H9 (cell line): ENCODE data around the gene CEACAM18. TPM values are rescaled to one million over a fixed set of nuclear protein-coding genes. Genes with fewer than 3 reads are reported as not detected.

ENCODE experiments used
- DNase-seq: peaks from one replicate; pipeline ENCODE4 v3.0.0-alpha.2; 2017
- H2AFZ ChIP-seq: one replicate; pipeline ENCODE4 v1.6.1; 2013; ENCODE audit warnings: mild to moderate bottlenecking, low read length, control low read depth, moderate library complexity
- H2AK5ac ChIP-seq: 2 replicates; pipeline ENCODE4 v1.6.1; 2013; ENCODE audit warnings: low read length, control low read depth, mixed read lengths; ENCODE audit not compliant: insufficient read length
- H2BK120ac ChIP-seq: one replicate; pipeline ENCODE4 v1.6.1; 2013; ENCODE audit warnings: low read depth, mild to moderate bottlenecking, low read length, control low read depth, inconsistent platforms; ENCODE audit not compliant: poor library complexity, severe bottlenecking
- H2BK12ac ChIP-seq: 2 replicates; pipeline ENCODE4 v1.6.1; 2013; ENCODE audit warnings: low read length, control low read depth, mixed read lengths, low read depth; ENCODE audit not compliant: insufficient read length
- H2BK15ac ChIP-seq: 2 replicates; pipeline ENCODE4 v1.6.1; 2013; ENCODE audit warnings: low read depth, low read length, control low read depth
- H2BK20ac ChIP-seq: one replicate; pipeline ENCODE4 v1.6.1; 2013; ENCODE audit warnings: low read depth, mild to moderate bottlenecking, low read length, control low read depth, inconsistent platforms; ENCODE audit not compliant: poor library complexity, severe bottlenecking
- H2BK5ac ChIP-seq: 2 replicates; pipeline ENCODE4 v1.6.1; 2013; ENCODE audit warnings: low read length, control low read depth, mixed read lengths; ENCODE audit not compliant: insufficient read length
- H3K14ac ChIP-seq: 2 replicates; pipeline ENCODE4 v1.6.1; 2013; ENCODE audit warnings: low read length, control low read depth; ENCODE audit not compliant: insufficient read depth
- H3K18ac ChIP-seq: 2 replicates; pipeline ENCODE4 v1.6.1; 2013; ENCODE audit warnings: low read depth, mild to moderate bottlenecking, mixed read lengths, low read length, control low read depth; ENCODE audit not compliant: insufficient read length
- H3K23ac ChIP-seq: 2 replicates; pipeline ENCODE4 v1.6.1; 2013; ENCODE audit warnings: low read length, control low read depth, mixed read lengths, low read depth; ENCODE audit not compliant: insufficient read length
- H3K23me2 ChIP-seq: 2 replicates; pipeline ENCODE4 v1.6.1; 2013; ENCODE audit warnings: low read depth, mild to moderate bottlenecking, mixed read lengths, low read length, control low read depth; ENCODE audit not compliant: insufficient read length, poor library complexity, severe bottlenecking
- H3K27ac ChIP-seq: 2 replicates; pipeline ENCODE4 v1.5.1; 2013; ENCODE audit warnings: low read length, control low read depth, mixed read lengths, low read depth; ENCODE audit not compliant: insufficient read length
- H3K27me3 ChIP-seq: 2 replicates; pipeline ENCODE4 v1.6.1; 2013; ENCODE audit warnings: low read length, control low read depth, inconsistent platforms; ENCODE audit not compliant: insufficient read depth
- H3K4ac ChIP-seq: 2 replicates; pipeline ENCODE4 v1.6.1; 2013; ENCODE audit warnings: low read depth, mild to moderate bottlenecking, control low read depth, inconsistent platforms, low read length, moderate library complexity
- H3K4me1 ChIP-seq: 2 replicates; pipeline ENCODE4 v1.6.1; 2013; ENCODE audit warnings: low read length, control low read depth, inconsistent platforms; ENCODE audit not compliant: insufficient read depth
- H3K4me2 ChIP-seq: 2 replicates; pipeline ENCODE4 v1.6.1; 2013; ENCODE audit warnings: low read length, control low read depth, mixed read lengths; ENCODE audit not compliant: insufficient read length, insufficient read depth
- H3K56ac ChIP-seq: 2 replicates; pipeline ENCODE4 v1.6.1; 2013; ENCODE audit warnings: low read depth, mild to moderate bottlenecking, mixed read lengths, low read length, control low read depth; ENCODE audit not compliant: insufficient read length
- H3K79me1 ChIP-seq: 2 replicates; pipeline ENCODE4 v1.6.1; 2013; ENCODE audit warnings: low read depth, mild to moderate bottlenecking, moderate library complexity, low read length, control low read depth, inconsistent platforms; ENCODE audit not compliant: insufficient read depth, poor library complexity, severe bottlenecking
- H3K79me2 ChIP-seq: 2 replicates; pipeline ENCODE4 v1.6.1; 2013; ENCODE audit warnings: low read length, control low read depth, inconsistent platforms; ENCODE audit not compliant: insufficient read depth
- H3K9ac ChIP-seq: 2 replicates; pipeline ENCODE4 v1.6.1; 2013; ENCODE audit warnings: low read length, control low read depth, mixed read lengths; ENCODE audit not compliant: insufficient read length; ENCODE audit errors: extremely low read depth
- H3K9me3 ChIP-seq: one replicate; pipeline ENCODE4 v1.6.1; 2013; ENCODE audit warnings: low read depth, low read length, inconsistent platforms; ENCODE audit not compliant: control insufficient read depth
- H3T11ph ChIP-seq: one replicate; pipeline ENCODE4 v1.6.1; 2013; ENCODE audit warnings: mild to moderate bottlenecking, low read length, control low read depth, inconsistent platforms
- H4K20me1 ChIP-seq: one replicate; pipeline ENCODE4 v1.6.1; 2013; ENCODE audit not compliant: control insufficient read depth, insufficient read length, insufficient read depth
- H4K5ac ChIP-seq: 2 replicates; pipeline ENCODE4 v1.6.1; 2013; ENCODE audit warnings: low read depth, mild to moderate bottlenecking, mixed read lengths, low read length, control low read depth; ENCODE audit not compliant: insufficient read length
- H4K8ac ChIP-seq: replicated peaks from 2 replicates; pipeline ENCODE4 v1.6.1; 2013; ENCODE audit warnings: low read length, control low read depth, mixed read lengths, low read depth; ENCODE audit not compliant: insufficient read length
- H4K91ac ChIP-seq: 2 replicates; pipeline ENCODE4 v1.6.1; 2013; ENCODE audit warnings: low read depth, mild to moderate bottlenecking, moderate library complexity, mixed read lengths, low read length, control low read depth; ENCODE audit not compliant: insufficient read length
- H3K27ac Mint-ChIP-seq, 3 experiments: 2 replicates in 2 of 3; 3 replicates in 1 of 3; pipeline ENCODE4 v1.8.0; 2020 to 2021; ENCODE audit warnings: mixed read lengths in 3 of 3, mild to moderate bottlenecking in 1 of 3, moderate library complexity in 1 of 3
- H3K27me3 Mint-ChIP-seq: 2 replicates; pipeline ENCODE4 v1.8.0; 2021; ENCODE audit warnings: low read depth, mild to moderate bottlenecking, moderate library complexity, mixed read lengths
- H3K36me3 Mint-ChIP-seq, 3 experiments: 2 replicates in 2 of 3; 3 replicates in 1 of 3; pipeline ENCODE4 v1.8.0; 2020 to 2021; ENCODE audit warnings: low read depth in 3 of 3, mixed read lengths in 3 of 3; ENCODE audit not compliant: insufficient read depth in 1 of 3
- H3K4me1 Mint-ChIP-seq, 2 experiments: 2 replicates each; pipeline ENCODE4 v1.8.0; 2020; ENCODE audit warnings: mixed read lengths in 2 of 2
- H3K4me3 Mint-ChIP-seq, 2 experiments: 2 replicates in 1 of 2; 3 replicates in 1 of 2; pipeline ENCODE4 v1.8.0; 2020 to 2021; ENCODE audit warnings: mild to moderate bottlenecking in 2 of 2, mixed read lengths in 2 of 2, moderate library complexity in 1 of 2
- H3K9me3 Mint-ChIP-seq, 2 experiments: 2 replicates in 1 of 2; 3 replicates in 1 of 2; pipeline ENCODE4 v1.8.0; 2020; ENCODE audit warnings: mild to moderate bottlenecking in 2 of 2, mixed read lengths in 2 of 2, moderate library complexity in 1 of 2
- WGBS: extraction: QIAGEN DNeasy Blood & Tissue Kit; methylation state at CpG from one replicate; pipeline ENCODE4 v1.1.7; 2013; ENCODE audit warnings: missing lambda C conversion rate, low lambda C conversion rate, mixed read lengths; ENCODE audit not compliant: insufficient read length; ENCODE audit errors: extremely low coverage; 5-methylcytosine and 5-hydroxymethylcytosine counted together
- total RNA-seq: library from RNA; stranded (reverse); gene quantifications from 2 replicates; pipeline ENCODE4 v1.2.1, GENCODE V29; 2021
- TF ChIP-seq, protein P1 (sequence below): fragments of 200-600 bp; sonication (generic); conservative IDR thresholded peaks from 3 replicates; pipeline ENCODE4 v1.8.0; 2021; ENCODE audit warnings: antibody characterized with exemption, mild to moderate bottlenecking

CEACAM18 gene
- total RNA-seq, 1 experiment from 2014 or later = not detected

DNA sequence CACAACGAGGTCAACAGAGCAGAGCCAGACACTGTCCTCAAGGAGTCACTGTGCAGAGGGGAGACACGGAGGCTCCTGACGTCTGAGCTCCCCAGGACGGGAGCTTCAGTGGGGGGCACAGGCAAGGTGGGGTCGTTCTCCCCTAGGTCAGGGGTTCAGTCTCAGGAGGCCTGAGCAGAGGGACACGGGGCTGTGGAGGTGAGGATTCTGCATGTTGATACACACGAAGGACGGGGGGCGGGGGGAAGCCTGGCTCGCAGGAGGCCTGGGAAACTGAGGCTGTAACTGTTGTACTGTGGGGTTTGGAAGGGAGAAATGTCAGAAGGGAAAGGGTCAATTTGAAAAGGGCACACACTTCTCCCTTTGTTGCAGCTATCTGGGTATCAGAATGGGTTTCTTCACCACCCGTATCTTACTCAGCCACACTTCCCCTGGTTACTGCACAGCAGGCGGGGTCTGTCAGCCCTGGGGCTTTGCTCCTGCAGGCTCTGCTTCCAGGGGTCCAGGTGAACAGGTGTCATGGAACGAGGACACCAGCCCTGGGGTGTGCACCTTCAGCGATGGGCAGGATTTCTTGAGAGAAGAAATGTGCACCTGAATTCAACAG, 19.3 kb upstream of the CEACAM18 start:
- Histone ChIP-seq H2BK15ac (no peak overlapping the region), H4K8ac (no peak overlapping the region), H3K4ac (no peak overlapping the region), H2AK5ac (no peak overlapping the region), H3K79me2 (no peaks in the 10 kb centered on the region), H4K20me1 (no peaks in the 10 kb centered on the region), H3K27me3 (no peaks in the 10 kb centered on the region), H3K9me3 (no peaks in the 10 kb centered on the region), H2BK120ac (no peak overlapping the region), H3K79me1 (no peaks in the 10 kb centered on the region), H3K56ac (no peak overlapping the region), H3K23ac (no peak overlapping the region), H2BK20ac (no peak overlapping the region), H3T11ph (no peak overlapping the region), H2BK12ac (no peak overlapping the region), H2AFZ (no peak overlapping the region), H3K18ac (no peak overlapping the region), H4K5ac (no peak overlapping the region), H3K14ac (no peak overlapping the region), H3K4me2 (no peak overlapping the region), H3K27ac (no peak overlapping the region), H3K9ac (no peak overlapping the region), H3K23me2 (no peaks in the 10 kb centered on the region), H4K91ac (no peak overlapping the region), H2BK5ac (no peak overlapping the region), H3K4me1 (no peaks in the 10 kb centered on the region)
- TF ChIP-seq, protein P1, sequence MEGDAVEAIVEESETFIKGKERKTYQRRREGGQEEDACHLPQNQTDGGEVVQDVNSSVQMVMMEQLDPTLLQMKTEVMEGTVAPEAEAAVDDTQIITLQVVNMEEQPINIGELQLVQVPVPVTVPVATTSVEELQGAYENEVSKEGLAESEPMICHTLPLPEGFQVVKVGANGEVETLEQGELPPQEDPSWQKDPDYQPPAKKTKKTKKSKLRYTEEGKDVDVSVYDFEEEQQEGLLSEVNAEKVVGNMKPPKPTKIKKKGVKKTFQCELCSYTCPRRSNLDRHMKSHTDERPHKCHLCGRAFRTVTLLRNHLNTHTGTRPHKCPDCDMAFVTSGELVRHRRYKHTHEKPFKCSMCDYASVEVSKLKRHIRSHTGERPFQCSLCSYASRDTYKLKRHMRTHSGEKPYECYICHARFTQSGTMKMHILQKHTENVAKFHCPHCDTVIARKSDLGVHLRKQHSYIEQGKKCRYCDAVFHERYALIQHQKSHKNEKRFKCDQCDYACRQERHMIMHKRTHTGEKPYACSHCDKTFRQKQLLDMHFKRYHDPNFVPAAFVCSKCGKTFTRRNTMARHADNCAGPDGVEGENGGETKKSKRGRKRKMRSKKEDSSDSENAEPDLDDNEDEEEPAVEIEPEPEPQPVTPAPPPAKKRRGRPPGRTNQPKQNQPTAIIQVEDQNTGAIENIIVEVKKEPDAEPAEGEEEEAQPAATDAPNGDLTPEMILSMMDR = no peak
- H3K36me3 Mint-ChIP-seq = peaks cover 0 to 3% (median 0%) of the 10 kb centered on the region in 3 experiments; a peak in 1 of 7 replicates
- peaks cover 0 to 4% of the 10 kb centered on the region in 2 experiments; a peak in 2 of 4 replicates for H3K4me1 Mint-ChIP-seq
- H3K27me3 Mint-ChIP-seq = peaks cover 26% of the 10 kb centered on the region
- peaks cover 0 to 90% of the 10 kb centered on the region in 2 experiments; a peak in 2 of 5 replicates for H3K9me3 Mint-ChIP-seq
- WGBS = no CpG with 5 or more reads among the region's 14 CpGs
- H3K4me3 Mint-ChIP-seq = no peak overlapping the region
- no peak overlapping the region for H3K27ac Mint-ChIP-seq
- DNase-seq = no peak
